Spinal cord (tissue), 10 donors: Measurements from ENCODE around the gene ATF6. TPM values are rescaled to one million over a fixed set of nuclear protein-coding genes. Genes with fewer than 3 reads are reported as not detected.
"Not testable (repeated sequence)": the region's sequence is repeated elsewhere in the genome, so short reads cannot be mapped to it uniquely, and the experiment has no call there.

Source experiments
- DNase-seq, 6 donors: peaks; one replicate each; pipeline versions ENCODE4 v3.0.0 to v3.0.0-alpha.2; 2013 to 2015; ENCODE audit warnings: low spot score in 6 of 6, low read depth in 4 of 6
- H3K27ac ChIP-seq: one replicate; pipeline ENCODE4 v1.5.1; 2013; ENCODE audit warnings: low read depth, low read length, control low read depth
- H3K27me3 ChIP-seq: one replicate; pipeline ENCODE4 v1.6.1; 2013; ENCODE audit warnings: low read length; ENCODE audit not compliant: control insufficient read depth, insufficient read depth
- H3K36me3 ChIP-seq: one replicate; pipeline ENCODE4 v1.6.1; 2013; ENCODE audit warnings: low read length; ENCODE audit not compliant: control insufficient read depth, insufficient read depth
- H3K4me1 ChIP-seq: one replicate; pipeline ENCODE4 v1.6.1; 2013; ENCODE audit warnings: low read length; ENCODE audit not compliant: control insufficient read depth, insufficient read depth
- H3K4me3 ChIP-seq: one replicate; pipeline ENCODE4 v1.5.1; 2013; ENCODE audit warnings: low read depth, low read length, control low read depth
- H3K9me3 ChIP-seq: one replicate; pipeline ENCODE4 v1.6.1; 2013; ENCODE audit warnings: low read length; ENCODE audit not compliant: control insufficient read depth, insufficient read depth
- WGBS: methylation state at CpG from one replicate; pipeline ENCODE4 v1.1.5; 2013; ENCODE audit warnings: missing lambda C conversion rate; ENCODE audit not compliant: insufficient coverage; 5-methylcytosine and 5-hydroxymethylcytosine counted together
- polyA plus RNA-seq, 2 donors: library from polyadenylated mRNA; unstranded; fragments of 120-200 nt; gene quantifications; one replicate each; pipeline ENCODE4 v1.2.1, GENCODE V29; 2013; ENCODE audit not compliant: insufficient read length in 2 of 2
- total RNA-seq, 2 donors: library from RNA; depleted of rRNA in 1 of 2; stranded (reverse); fragments of 120-200 nt in 1 of 2; fragments of >200 nt in 1 of 2; gene quantifications; one replicate each; pipeline versions ENCODE4 v1.2.3 to v1.2.4, GENCODE V29; 2013 to 2014
- donor health status: healthy.

Gene ATF6
- total and polyA plus RNA-seq, 4 donors: 18.6 to 41.1 (median 24.5) TPM

DNA sequence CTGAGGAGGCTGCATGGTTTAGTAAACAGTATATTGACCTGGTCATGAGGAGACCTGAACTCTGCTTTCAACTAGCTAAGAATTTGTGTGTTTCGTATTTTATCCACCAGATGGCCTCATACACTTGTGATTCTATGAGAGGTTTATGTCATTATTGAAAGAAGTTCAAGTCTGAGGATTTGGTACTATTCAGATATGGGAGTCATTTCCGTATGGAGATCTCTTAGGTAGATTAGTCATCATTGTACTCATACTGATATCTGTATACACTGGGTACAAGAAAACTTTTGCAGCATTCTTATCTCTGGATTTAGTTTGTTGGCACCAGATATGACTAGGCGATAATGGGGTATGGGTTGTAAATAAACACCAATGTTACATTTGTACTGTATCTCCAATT lies 26.6 kb downstream of the ATF6 start:
- DNase-seq: peak; percentile 43 to 89 (median 52)
- no CpG with 5 or more reads among the region's 3 CpGs for WGBS

DNA sequence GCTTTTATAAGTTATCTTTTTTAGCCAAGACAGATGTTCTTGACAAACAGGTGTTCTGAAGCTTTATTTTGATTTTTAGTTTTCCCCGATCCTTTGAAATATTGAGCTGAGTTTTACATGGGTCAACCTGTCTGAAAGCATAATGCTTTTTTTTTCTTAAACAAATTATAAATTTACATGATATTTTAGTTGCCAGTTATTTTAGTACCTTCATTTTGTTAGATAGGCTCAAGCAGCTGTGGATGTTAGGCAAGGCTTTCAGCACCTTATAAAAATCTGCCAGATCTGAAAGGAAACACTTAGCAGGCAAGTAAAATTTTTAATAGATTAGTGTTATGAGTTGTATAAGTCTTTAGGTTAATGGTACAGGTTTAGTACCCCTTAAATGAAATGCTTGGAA lies 33.7 kb downstream of the ATF6 start:
- no peak for DNase-seq
- H3K9me3 ChIP-seq: no peaks in the 10 kb centered on the region
- H3K27me3 ChIP-seq: no peaks in the 10 kb centered on the region
- no peaks in the 10 kb centered on the region for H3K4me1 ChIP-seq
- peaks cover 3% of the 10 kb centered on the region for H3K36me3 ChIP-seq
- WGBS: no CpG with 5 or more reads among the region's 1 CpG
- no peak overlapping the region for H3K4me3 ChIP-seq
- no peak overlapping the region for H3K27ac ChIP-seq

More for the DNA sequence above, 26.6 kb downstream of the ATF6 start:
- Histone ChIP-seq H3K36me3 (peaks cover 8% of the 10 kb centered on the region), H3K4me1 (no peaks in the 10 kb centered on the region), H3K4me3 (no peak overlapping the region), H3K27ac (no peak overlapping the region), H3K9me3 (no peaks in the 10 kb centered on the region), H3K27me3 (no peaks in the 10 kb centered on the region)

DNA sequence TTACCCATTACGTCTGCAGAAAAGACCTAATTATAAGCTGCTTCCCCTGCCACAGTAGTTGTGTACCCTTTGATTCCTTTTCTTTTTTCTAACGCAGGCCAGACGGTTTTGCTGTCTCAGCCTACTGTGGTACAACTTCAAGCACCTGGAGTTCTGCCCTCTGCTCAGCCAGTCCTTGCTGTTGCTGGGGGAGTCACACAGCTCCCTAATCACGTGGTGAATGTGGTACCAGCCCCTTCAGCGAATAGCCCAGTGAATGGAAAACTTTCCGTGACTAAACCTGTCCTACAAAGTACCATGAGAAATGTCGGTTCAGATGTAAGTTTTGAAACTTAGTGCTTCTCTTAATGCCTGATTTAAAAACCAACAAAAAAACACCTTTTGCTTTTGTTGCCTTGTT lies 35.8 kb downstream of the ATF6 start:
- WGBS: 61% methylated on average over 6 of the region's 7 CpGs
- no peak overlapping the region for H3K27ac ChIP-seq
- no peaks in the 10 kb centered on the region for H3K9me3 ChIP-seq
- no peak overlapping the region for H3K4me3 ChIP-seq
- no peak for DNase-seq
- no peaks in the 10 kb centered on the region for H3K4me1 ChIP-seq
- peaks cover 3% of the 10 kb centered on the region for H3K36me3 ChIP-seq
- no peaks in the 10 kb centered on the region for H3K27me3 ChIP-seq

DNA sequence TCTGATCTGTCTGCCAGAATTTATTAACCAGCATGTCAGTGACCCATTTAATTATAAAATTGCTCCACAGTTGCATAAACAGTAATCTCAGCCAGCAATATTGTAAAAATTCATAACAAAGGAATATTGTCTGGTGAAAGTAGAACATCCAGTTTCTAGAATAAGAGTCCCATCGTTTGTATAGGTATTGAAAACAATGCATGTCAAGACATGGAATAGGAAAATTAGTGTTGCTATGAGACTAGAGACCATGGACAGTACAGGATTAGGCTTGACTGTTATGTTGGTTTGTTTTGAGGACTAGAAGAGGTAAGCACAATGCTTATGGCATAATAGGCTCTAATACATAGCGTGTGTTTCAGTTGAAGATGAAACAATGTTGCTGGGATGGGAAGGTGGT lies 37.1 kb downstream of the ATF6 start:
- no peak overlapping the region for H3K27ac ChIP-seq
- H3K36me3 ChIP-seq: peaks cover 3% of the 10 kb centered on the region
- H3K9me3 ChIP-seq: no peaks in the 10 kb centered on the region
- H3K4me3 ChIP-seq: no peak overlapping the region
- WGBS: 86% methylated on average over 2 of the region's 2 CpGs
- H3K4me1 ChIP-seq: no peaks in the 10 kb centered on the region
- no peaks in the 10 kb centered on the region for H3K27me3 ChIP-seq
- no peak for DNase-seq

DNA sequence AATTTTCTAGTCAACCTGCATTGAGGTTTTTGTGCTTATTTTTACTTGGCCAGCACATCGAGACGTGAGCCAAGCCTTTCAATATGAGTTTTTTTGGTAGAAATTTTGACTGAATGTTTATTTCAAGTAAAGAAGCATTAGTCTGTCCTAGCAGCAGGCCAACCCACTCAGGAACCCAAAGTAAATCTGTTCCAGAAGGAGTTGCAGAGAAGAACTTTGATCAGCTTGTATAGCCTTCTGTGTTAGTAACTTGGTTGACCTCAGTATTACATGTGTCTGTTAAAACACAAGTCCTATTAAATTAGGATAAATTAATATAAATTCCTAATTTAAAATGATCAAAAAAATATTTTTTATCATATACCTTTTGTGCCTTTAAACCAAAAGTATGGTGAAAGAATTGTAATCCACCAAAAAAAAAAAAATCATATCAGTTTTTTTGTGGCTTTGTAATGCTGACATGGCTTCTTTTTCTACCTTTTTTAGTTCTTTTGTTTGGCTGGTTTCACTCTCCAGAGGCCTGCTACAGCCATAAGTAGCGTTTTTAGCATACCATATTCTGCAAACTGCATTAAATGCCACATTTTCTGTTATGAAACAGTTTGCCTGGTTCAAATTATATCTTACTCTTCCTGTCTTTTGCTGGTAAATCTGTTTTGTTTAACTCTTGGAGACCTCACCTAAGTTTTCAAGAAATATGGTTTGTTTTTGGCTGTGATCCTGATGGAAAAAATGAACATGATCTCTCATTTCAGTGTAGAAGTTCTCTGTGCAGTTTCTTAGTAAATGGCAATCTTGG lies 39.5 kb downstream of the ATF6 start:
- Histone ChIP-seq H3K9me3 (no peaks in the 10 kb centered on the region), H3K4me1 (no peaks in the 10 kb centered on the region), H3K4me3 (no peak overlapping the region), H3K27me3 (no peaks in the 10 kb centered on the region), H3K27ac (no peak overlapping the region), H3K36me3 (peaks cover 3% of the 10 kb centered on the region)
- DNase-seq: no peak
- no CpG with 5 or more reads among the region's 3 CpGs for WGBS

DNA sequence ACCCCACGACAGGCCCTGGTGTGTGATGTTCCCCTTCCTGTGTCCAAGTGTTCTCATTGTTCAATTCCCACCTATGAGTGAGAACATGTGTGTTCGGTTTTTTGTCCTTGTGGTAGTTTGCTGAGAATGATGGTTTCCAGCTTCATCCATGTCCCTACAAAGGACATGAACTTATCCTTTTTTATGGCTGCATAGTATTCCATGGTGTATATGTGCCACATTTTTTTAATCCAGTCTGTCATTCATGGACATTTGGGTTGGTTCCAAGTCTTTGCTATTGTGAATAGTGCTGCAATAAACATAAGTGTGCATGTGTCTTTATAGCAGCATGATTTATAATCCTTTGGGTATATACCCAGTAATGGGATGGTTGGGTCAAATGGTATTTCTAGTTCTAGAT lies 43.1 kb downstream of the ATF6 start:
- not testable (repeated sequence) for H3K4me3 ChIP-seq, H3K36me3 ChIP-seq, H3K27ac ChIP-seq, H3K4me1 ChIP-seq, DNase-seq, H3K9me3 ChIP-seq, H3K27me3 ChIP-seq
- no CpG with 5 or more reads among the region's 2 CpGs for WGBS

DNA sequence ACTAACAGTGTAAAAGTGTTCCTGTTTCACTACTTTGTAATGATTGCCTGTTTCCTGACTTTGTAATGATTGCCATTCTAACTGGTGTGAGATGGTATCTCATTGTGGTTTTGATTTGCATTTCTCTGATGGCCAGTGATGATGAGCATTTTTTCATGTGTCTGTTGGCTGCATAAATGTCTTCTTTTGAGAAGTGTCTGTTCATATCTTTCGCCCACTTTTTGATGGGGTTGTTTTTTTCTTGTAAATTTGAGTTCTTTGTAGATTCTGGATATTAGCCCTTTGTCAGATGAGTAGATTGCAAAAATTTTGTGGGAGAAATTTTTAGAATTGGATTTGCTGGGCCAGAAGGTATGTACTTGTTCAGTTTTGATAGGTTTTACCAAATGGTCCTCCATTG lies 43.5 kb downstream of the ATF6 start:
- H3K36me3 ChIP-seq, H3K27me3 ChIP-seq, DNase-seq, H3K4me3 ChIP-seq, H3K4me1 ChIP-seq, H3K9me3 ChIP-seq, H3K27ac ChIP-seq: not testable (repeated sequence)
- no CpG with 5 or more reads among the region's 1 CpG for WGBS

DNA sequence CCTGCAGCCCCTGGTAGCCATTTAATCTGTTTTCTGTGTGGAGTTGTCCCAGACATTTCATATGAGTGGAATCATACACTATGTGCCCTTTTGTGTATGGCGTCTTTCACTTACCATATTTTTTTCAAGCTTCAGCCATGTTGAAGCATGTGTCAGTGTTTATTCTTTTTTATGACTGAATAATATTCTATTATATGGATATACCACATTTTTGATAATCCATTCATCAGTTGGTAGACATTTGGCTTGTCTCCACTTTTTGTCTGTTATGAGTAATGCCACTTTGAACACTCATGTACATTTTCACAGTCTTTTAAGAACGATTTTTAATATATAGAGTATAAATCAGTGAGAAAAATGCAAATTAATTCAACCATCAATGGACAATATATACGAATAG lies 44.7 kb downstream of the ATF6 start:
- peaks cover 5% of the 10 kb centered on the region for H3K36me3 ChIP-seq
- no peak overlapping the region for H3K4me3 ChIP-seq
- H3K4me1 ChIP-seq: no peaks in the 10 kb centered on the region
- H3K9me3 ChIP-seq: no peaks in the 10 kb centered on the region
- no peak for DNase-seq
- H3K27ac ChIP-seq: no peak overlapping the region
- no peaks in the 10 kb centered on the region for H3K27me3 ChIP-seq
- WGBS: no CpG with 5 or more reads among the region's 3 CpGs

DNA sequence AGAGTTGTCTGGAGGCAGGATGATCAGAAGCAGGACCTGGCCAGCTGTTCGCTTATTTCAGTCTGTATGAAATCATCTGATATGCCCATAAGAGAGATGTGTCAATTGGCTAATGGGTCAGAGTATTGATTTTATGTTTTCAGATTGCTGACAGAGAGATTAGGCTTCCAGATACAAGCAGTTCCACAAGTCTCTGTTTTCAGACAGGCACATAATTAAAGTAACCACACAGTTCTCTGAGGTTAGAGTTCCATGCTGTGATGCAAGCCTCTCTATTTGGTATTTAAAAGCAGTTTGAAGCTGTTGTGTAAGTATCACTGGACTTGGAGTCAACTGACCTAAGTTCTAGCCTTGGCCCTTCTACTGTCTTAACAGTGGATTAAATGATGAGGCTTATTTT lies 50.1 kb downstream of the ATF6 start:
- DNase-seq: no peak
- H3K9me3 ChIP-seq: no peaks in the 10 kb centered on the region
- 67% methylated on average over 1 of the region's 1 CpG for WGBS
- H3K27me3 ChIP-seq: no peaks in the 10 kb centered on the region
- H3K4me1 ChIP-seq: no peaks in the 10 kb centered on the region
- H3K27ac ChIP-seq: no peak overlapping the region
- H3K4me3 ChIP-seq: no peak overlapping the region
- H3K36me3 ChIP-seq: peaks cover 8% of the 10 kb centered on the region

DNA sequence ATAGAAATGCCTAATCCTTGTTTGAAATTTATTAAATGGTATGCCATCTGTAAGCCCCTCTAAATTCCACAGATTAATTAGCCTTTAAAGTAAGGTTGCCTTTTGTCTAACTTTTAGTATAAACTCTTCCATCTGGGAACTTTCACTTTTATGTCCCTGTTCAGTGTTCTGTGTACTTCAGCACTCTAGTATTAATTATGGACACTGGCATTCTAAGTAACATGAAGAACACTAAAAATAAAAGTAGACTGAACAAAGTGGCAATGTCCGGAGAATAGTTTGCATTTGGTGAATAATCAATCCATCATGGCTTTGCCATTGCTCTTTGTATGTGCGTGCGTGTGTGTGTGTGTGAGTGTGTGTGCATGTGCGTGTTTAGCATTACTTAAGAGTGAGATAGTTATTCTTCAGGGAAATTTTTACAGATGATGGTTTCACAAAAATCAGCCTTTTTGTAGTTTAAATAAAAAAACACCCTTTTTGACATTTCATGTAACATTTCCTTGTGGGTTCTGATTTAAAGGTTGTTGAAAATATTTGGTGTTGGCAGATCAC lies 51.1 kb downstream of the ATF6 start:
- 93% methylated on average over 3 of the region's 4 CpGs for WGBS
- H3K4me1 ChIP-seq: no peaks in the 10 kb centered on the region
- H3K27ac ChIP-seq: no peak overlapping the region
- no peak for DNase-seq
- H3K4me3 ChIP-seq: no peak overlapping the region
- no peaks in the 10 kb centered on the region for H3K9me3 ChIP-seq
- no peaks in the 10 kb centered on the region for H3K27me3 ChIP-seq
- peaks cover 8% of the 10 kb centered on the region for H3K36me3 ChIP-seq
